CD4-positive, alpha-beta memory T cell (primary cell): Measurements from ENCODE around the gene WDR20. TPM values are rescaled to one million over a fixed set of nuclear protein-coding genes. Genes with fewer than 3 reads are reported as not detected.
A peak's percentile ranks its signal among the peaks of the same experiment; 100 is the strongest.

Experiments used
- CTCF ChIA-PET: fragments of 350-600 bp; sonication (Branson Sonifier 250); formaldehyde crosslinking; loops from one replicate; lab custom pipeline; 2021; ENCODE audit warnings: inconsistent platforms; ENCODE audit not compliant: partially characterized antibody; lab: Charles Lee
- POLR2A ChIA-PET: fragments of 350-600 bp; sonication (Branson Sonifier 250); formaldehyde crosslinking; loops from one replicate; lab custom pipeline; 2021; ENCODE audit not compliant: partially characterized antibody; lab: Charles Lee
- DNase-seq, 5 donors: peaks; one replicate each; pipeline versions ENCODE4 v3.0.0 to v3.0.0-alpha.2; 2020 to 2022; ENCODE audit warnings: mixed read lengths in 1 of 5
- H3K27ac ChIP-seq: one replicate; pipeline ENCODE4 v1.7.0; 2013; ENCODE audit warnings: low read depth, low read length
- H3K27me3 ChIP-seq: 2 replicates; pipeline ENCODE4 v1.7.0; 2013; ENCODE audit warnings: mild to moderate bottlenecking, low read length, moderate library complexity; ENCODE audit not compliant: insufficient read depth
- H3K36me3 ChIP-seq: 2 replicates; pipeline ENCODE4 v1.7.0; 2013; ENCODE audit warnings: mild to moderate bottlenecking, low read length, moderate library complexity; ENCODE audit not compliant: insufficient read depth
- H3K4me1 ChIP-seq: 2 replicates; pipeline ENCODE4 v1.7.0; 2013; ENCODE audit warnings: mild to moderate bottlenecking, low read length, moderate library complexity; ENCODE audit not compliant: insufficient read depth
- H3K4me3 ChIP-seq, 2 donors: one replicate each; pipeline ENCODE4 v1.7.0; 2013; ENCODE audit warnings: low read length in 2 of 2, mild to moderate bottlenecking in 1 of 2
- H3K9me3 ChIP-seq, 2 donors: one replicate each; pipeline ENCODE4 v1.7.0; 2013; ENCODE audit warnings: low read length in 2 of 2, control low read depth in 1 of 2; ENCODE audit not compliant: control insufficient read depth in 1 of 2
- H3K27ac Mint-ChIP-seq, 7 donors: one replicate each; pipeline ENCODE4 v1.8.0; 2020 to 2021; ENCODE audit warnings: mixed read lengths in 7 of 7, mild to moderate bottlenecking in 6 of 7, inconsistent platforms in 3 of 7, moderate library complexity in 3 of 7
- H3K27me3 Mint-ChIP-seq, 2 donors: one replicate each; pipeline ENCODE4 v1.8.0; 2020 to 2021; ENCODE audit warnings: mixed read lengths in 2 of 2
- H3K36me3 Mint-ChIP-seq, 2 donors: one replicate each; pipeline ENCODE4 v1.8.0; 2020 to 2021; ENCODE audit warnings: mixed read lengths in 2 of 2, inconsistent platforms in 1 of 2, mild to moderate bottlenecking in 1 of 2
- H3K4me1 Mint-ChIP-seq, 4 donors: one replicate each; pipeline ENCODE4 v1.8.0; 2020 to 2021; ENCODE audit warnings: mixed read lengths in 4 of 4, mild to moderate bottlenecking in 1 of 4
- H3K4me3 Mint-ChIP-seq, 8 donors: one replicate each; pipeline ENCODE4 v1.8.0; 2020 to 2021; ENCODE audit warnings: mixed read lengths in 8 of 8, mild to moderate bottlenecking in 7 of 8, moderate library complexity in 6 of 8, inconsistent platforms in 3 of 8
- H3K9me3 Mint-ChIP-seq, 8 donors: one replicate each; pipeline ENCODE4 v1.8.0; 2020 to 2021; ENCODE audit warnings: mixed read lengths in 8 of 8, mild to moderate bottlenecking in 5 of 8, inconsistent platforms in 3 of 8, moderate library complexity in 1 of 8
- intact Hi-C: fragments of 100-400 bp; cut with micrococcal nuclease; formaldehyde crosslinking; loops from one replicate; pipeline ENCODE4 v1.15.1; 2023
- polyA plus RNA-seq, 2 donors: library from polyadenylated mRNA; unstranded; fragments of 300-500 nt; fragmentation: Illumina TruSeq; gene quantifications; one replicate each; pipeline ENCODE4 v1.2.3, GENCODE V29; 2021
- total RNA-seq, 2 experiments: library from RNA; stranded (reverse); gene quantifications; one replicate each; pipeline ENCODE4 v1.2.3, GENCODE V29; 2021

The WDR20 gene
- total and polyA plus RNA-seq, 4 experiments from 2014 or later = 18.8 to 57.9 (median 39.6) TPM

DNA sequence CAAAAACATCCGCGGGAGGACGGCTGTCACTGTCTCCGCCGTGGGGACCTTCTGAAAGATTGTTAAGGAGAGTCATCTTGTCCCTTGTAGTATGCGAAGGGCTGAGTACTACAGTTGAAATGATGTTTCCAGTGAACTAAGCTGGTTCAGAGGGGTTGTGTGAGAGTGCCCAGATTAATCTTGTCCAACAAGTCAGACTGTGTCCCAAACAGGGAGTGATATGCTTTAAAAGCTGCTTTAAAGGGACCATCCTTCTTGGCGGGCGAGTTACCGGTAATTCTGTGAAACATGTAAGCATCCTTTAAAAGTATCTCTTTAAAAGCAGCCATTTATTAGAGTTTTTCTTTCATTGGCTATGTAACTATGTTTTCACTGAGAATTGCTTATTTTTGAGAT is 1.1 kb downstream of the WDR20 start:
- intact Hi-C loops = no loop called here
- Histone ChIP-seq H3K27me3 (no peaks in the 10 kb centered on the region), H3K9me3 (no peaks in the 10 kb centered on the region), H3K4me3 (peak overlapping the region; percentile 65 to 91), H3K27ac (peak overlapping the region; percentile 92), H3K36me3 (peaks cover 3% of the 10 kb centered on the region), H3K4me1 (peaks cover 39% of the 10 kb centered on the region)
- ChIA-PET CTCF (no interaction called here), POLR2A (no interaction called here)
- Mint-ChIP-seq H3K9me3 (no peaks in the 10 kb centered on the region), H3K4me3 (peak overlapping the region; percentile 97 to 99 (median 98)), H3K27ac (peak overlapping the region; percentile 69 to 98 (median 97)), H3K36me3 (peaks cover 8 to 24% of the 10 kb centered on the region in 2 donors), H3K4me1 (peaks cover 28 to 36% (median 31%) of the 10 kb centered on the region in 4 donors), H3K27me3 (no peaks in the 10 kb centered on the region)
- DNase-seq = no peak

DNA sequence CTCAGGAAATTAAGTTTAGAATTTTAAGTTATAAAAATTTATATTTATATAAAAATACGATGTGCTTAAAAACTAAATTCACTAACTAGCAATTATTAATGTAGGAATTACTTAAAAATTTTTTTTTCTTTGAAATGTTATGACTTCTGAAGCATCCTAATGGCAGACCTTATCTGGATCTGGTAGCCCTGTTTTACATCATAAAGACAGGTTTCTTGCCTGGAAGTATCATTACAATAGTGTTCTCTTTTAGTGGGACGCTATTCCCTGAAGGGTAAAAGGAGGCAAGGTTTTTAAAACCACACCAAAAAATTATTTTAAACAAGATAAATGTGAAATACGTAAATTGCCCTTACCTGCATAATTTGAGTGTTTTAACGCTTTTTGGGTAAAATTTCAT is 2.1 kb downstream of the WDR20 start:
- no peaks in the 10 kb centered on the region for H3K9me3 ChIP-seq
- no peak overlapping the region for H3K27ac ChIP-seq
- Mint-ChIP-seq H3K4me3 (no peak overlapping the region), H3K9me3 (no peaks in the 10 kb centered on the region), H3K27me3 (no peaks in the 10 kb centered on the region), H3K36me3 (peaks cover 8 to 30% of the 10 kb centered on the region in 2 donors), H3K27ac (no peak overlapping the region), H3K4me1 (peaks cover 34 to 47% (median 40%) of the 10 kb centered on the region in 4 donors)
- intact Hi-C loops = no loop called here
- H3K36me3 ChIP-seq = peaks cover 3% of the 10 kb centered on the region
- DNase-seq = no peak
- POLR2A ChIA-PET = no interaction called here
- CTCF ChIA-PET = no interaction called here
- H3K27me3 ChIP-seq = no peaks in the 10 kb centered on the region
- H3K4me1 ChIP-seq = peaks cover 50% of the 10 kb centered on the region
- H3K4me3 ChIP-seq = no peak overlapping the region

DNA sequence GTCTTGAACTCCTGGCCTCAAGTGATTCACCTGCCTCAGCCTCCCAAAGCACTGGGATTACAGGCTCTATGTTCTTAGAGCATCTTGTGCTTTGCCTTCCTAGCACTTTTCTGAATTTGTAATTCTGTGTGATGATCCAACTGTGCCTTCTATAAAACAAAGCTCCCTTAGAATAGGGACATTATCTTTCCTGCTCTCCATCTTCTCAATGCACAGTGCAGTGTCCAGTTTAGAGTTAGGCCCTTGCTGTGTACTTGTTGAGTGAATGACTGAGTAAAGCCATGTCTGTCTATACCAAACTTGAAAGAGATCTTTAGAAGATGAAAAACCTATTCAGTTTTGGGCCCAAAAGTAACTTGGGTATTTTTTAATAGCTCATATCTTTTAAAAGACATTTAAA is 5.2 kb downstream of the WDR20 start:
- peaks cover 3% of the 10 kb centered on the region for H3K36me3 ChIP-seq
- no peaks in the 10 kb centered on the region for H3K9me3 Mint-ChIP-seq
- no peak overlapping the region for H3K27ac ChIP-seq
- CTCF ChIA-PET = no interaction called here
- DNase-seq = no peak
- peaks cover 8 to 35% of the 10 kb centered on the region in 2 donors for H3K36me3 Mint-ChIP-seq
- H3K4me3 ChIP-seq = no peak overlapping the region
- no peaks in the 10 kb centered on the region for H3K27me3 ChIP-seq
- peaks cover 60% of the 10 kb centered on the region for H3K4me1 ChIP-seq
- POLR2A ChIA-PET = interaction anchor here (0.6 kb wide), 1 partner anchor 46 kb away, joined by 3 read pairs; no protein-coding TSS in a partner anchor
- H3K27ac Mint-ChIP-seq = peak overlapping the region in 1 of 7 donors; percentile 46
- no peaks in the 10 kb centered on the region for H3K27me3 Mint-ChIP-seq
- no peak overlapping the region for H3K4me3 Mint-ChIP-seq
- peaks cover 32 to 56% (median 40%) of the 10 kb centered on the region in 4 donors for H3K4me1 Mint-ChIP-seq
- intact Hi-C loops = no loop called here
- no peaks in the 10 kb centered on the region for H3K9me3 ChIP-seq

DNA sequence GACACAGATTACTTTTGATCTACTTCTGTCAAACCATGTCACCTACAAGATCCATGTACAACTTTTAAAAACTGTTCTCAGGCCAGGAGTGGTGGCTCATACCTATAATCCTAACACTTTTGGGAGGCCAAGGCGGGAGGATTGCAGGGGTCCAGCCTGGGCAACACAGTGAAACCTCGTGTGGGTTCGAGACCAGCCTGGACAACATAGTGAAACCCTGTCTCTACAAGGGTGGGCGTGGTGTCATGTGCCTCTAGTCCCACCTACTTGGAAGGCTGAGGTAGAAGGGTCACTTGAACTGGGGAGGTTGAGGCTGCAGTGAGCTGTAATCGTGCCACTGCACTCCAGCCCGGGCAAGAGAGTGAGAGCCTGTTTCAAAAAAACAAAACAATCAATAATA is 5.7 kb downstream of the WDR20 start:
- H3K27me3 ChIP-seq = no peaks in the 10 kb centered on the region
- H3K4me1 Mint-ChIP-seq = peaks cover 32 to 55% (median 38%) of the 10 kb centered on the region in 4 donors
- H3K36me3 ChIP-seq = peaks cover 3% of the 10 kb centered on the region
- H3K27ac ChIP-seq = no peak overlapping the region
- DNase-seq = no peak
- no peaks in the 10 kb centered on the region for H3K9me3 Mint-ChIP-seq
- ChIA-PET POLR2A (no interaction called here), CTCF (no interaction called here)
- H3K4me3 Mint-ChIP-seq = peak overlapping the region in 1 of 8 donors; percentile 5
- intact Hi-C loops = no loop called here
- no peak overlapping the region for H3K4me3 ChIP-seq
- peak overlapping the region in 3 of 7 donors; percentile 46 to 65 (median 47) for H3K27ac Mint-ChIP-seq
- no peaks in the 10 kb centered on the region for H3K27me3 Mint-ChIP-seq
- peaks cover 59% of the 10 kb centered on the region for H3K4me1 ChIP-seq
- H3K9me3 ChIP-seq = no peaks in the 10 kb centered on the region
- peaks cover 8 to 34% of the 10 kb centered on the region in 2 donors for H3K36me3 Mint-ChIP-seq

DNA sequence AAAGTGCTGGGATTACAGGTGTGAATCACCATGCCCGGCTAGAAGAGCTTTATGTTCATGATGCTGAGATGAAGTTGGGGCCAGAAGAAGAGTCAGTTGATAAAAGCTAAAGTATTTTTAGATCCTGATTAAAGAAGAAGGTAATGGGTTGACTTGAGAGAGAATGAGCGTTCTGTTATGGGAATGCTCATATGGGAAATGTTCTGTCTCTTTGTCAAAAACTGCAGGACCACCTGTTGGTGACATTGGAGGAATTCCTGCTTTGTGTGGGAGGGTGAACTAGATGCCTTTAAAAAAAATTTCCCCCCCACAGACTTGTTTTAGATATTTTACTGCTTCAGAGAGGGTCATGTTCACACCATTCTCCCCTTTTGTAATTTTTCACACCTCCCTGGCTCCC is 6.7 kb downstream of the WDR20 start:
- H3K27ac Mint-ChIP-seq = peak overlapping the region in 1 of 7 donors; percentile 64
- Histone ChIP-seq H3K27ac (no peak overlapping the region), H3K4me1 (peaks cover 49% of the 10 kb centered on the region), H3K4me3 (no peak overlapping the region), H3K9me3 (no peaks in the 10 kb centered on the region), H3K27me3 (no peaks in the 10 kb centered on the region), H3K36me3 (peaks cover 3% of the 10 kb centered on the region)
- H3K4me1 Mint-ChIP-seq = peaks cover 26 to 53% (median 34%) of the 10 kb centered on the region in 4 donors
- H3K4me3 Mint-ChIP-seq = peak overlapping the region in 1 of 8 donors; percentile 28
- no peaks in the 10 kb centered on the region for H3K27me3 Mint-ChIP-seq
- CTCF ChIA-PET = interaction anchor here (0.7 kb wide), 1 partner anchor 168 kb away, joined by 3 read pairs; no protein-coding TSS in a partner anchor
- H3K36me3 Mint-ChIP-seq = peaks cover 14 to 33% of the 10 kb centered on the region in 2 donors
- intact Hi-C loops = no loop called here
- POLR2A ChIA-PET = no interaction called here
- H3K9me3 Mint-ChIP-seq = no peaks in the 10 kb centered on the region
- no peak for DNase-seq

DNA sequence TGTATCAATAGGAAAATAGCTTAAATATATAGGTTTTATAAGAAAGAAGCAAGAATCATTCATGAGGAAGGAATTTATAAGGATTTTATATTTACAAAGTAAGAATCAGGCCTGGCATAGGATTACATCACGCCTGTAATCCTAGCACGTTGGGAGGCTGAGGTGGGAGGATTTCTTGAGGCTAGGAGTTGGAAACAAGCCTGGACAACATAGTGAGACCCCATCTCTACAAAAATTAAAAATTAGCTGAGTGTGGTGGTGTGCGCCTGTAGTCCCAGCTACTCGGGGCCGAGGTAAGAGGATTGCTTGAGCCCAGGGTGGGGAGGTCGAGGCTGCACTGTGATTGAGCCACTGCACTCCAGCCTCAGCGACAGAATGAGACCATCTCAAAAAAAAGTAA is 10.4 kb downstream of the WDR20 start:
- intact Hi-C loops = no loop called here
- POLR2A ChIA-PET = no interaction called here
- no peaks in the 10 kb centered on the region for H3K9me3 ChIP-seq
- H3K4me3 ChIP-seq = no peak overlapping the region
- H3K27ac Mint-ChIP-seq = no peak overlapping the region
- CTCF ChIA-PET = no interaction called here
- H3K36me3 Mint-ChIP-seq = peaks cover 29 to 46% of the 10 kb centered on the region in 2 donors
- H3K27ac ChIP-seq = no peak overlapping the region
- no peak overlapping the region for H3K4me3 Mint-ChIP-seq
- peaks cover 44% of the 10 kb centered on the region for H3K4me1 ChIP-seq
- peaks cover 34 to 68% (median 46%) of the 10 kb centered on the region in 4 donors for H3K4me1 Mint-ChIP-seq
- no peak for DNase-seq
- H3K27me3 Mint-ChIP-seq = no peaks in the 10 kb centered on the region
- no peaks in the 10 kb centered on the region for H3K27me3 ChIP-seq
- H3K9me3 Mint-ChIP-seq = no peaks in the 10 kb centered on the region
- H3K36me3 ChIP-seq = peaks cover under 1% of the 10 kb centered on the region

DNA sequence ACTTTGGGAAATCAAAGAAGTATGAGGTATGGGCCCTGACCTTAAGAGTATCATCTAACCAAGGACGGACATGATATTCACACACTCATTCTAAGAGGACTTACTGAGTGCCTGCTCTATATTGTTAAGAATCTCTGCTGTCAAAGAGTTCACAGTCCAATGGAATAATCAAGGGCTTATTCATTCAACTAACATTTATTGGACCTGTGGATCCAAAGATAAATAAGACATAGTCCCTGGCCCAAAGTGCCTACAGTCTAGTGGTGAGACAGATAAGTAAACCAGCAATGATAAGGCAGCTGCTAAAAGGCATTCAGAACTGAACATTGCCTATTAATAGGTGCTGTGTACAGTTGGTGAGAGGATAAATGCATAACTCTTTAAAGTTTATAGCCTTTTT is 11.0 kb downstream of the WDR20 start:
- POLR2A ChIA-PET = no interaction called here
- CTCF ChIA-PET = interaction anchor here (0.5 kb wide), 1 partner anchor 98 kb away, joined by 4 read pairs; no protein-coding TSS in a partner anchor
- DNase-seq = no peak
- H3K27me3 Mint-ChIP-seq = no peaks in the 10 kb centered on the region
- Histone ChIP-seq H3K4me1 (peaks cover 39% of the 10 kb centered on the region), H3K9me3 (no peaks in the 10 kb centered on the region), H3K36me3 (no peaks in the 10 kb centered on the region), H3K4me3 (no peak overlapping the region), H3K27ac (no peak overlapping the region), H3K27me3 (no peaks in the 10 kb centered on the region)
- H3K36me3 Mint-ChIP-seq = peaks cover 24 to 44% of the 10 kb centered on the region in 2 donors
- H3K9me3 Mint-ChIP-seq = no peaks in the 10 kb centered on the region
- H3K27ac Mint-ChIP-seq = no peak overlapping the region
- H3K4me1 Mint-ChIP-seq = peaks cover 32 to 64% (median 43%) of the 10 kb centered on the region in 4 donors
- intact Hi-C loops = no loop called here
- H3K4me3 Mint-ChIP-seq = no peak overlapping the region
